ENCODE results near the gene ACTG1. TPM values are rescaled to one million over a fixed set of nuclear protein-coding genes. Genes with fewer than 3 reads are reported as not detected.
A peak's percentile ranks its signal among the peaks of the same experiment; 100 is the strongest.

Gene ACTG1
- total RNA-seq, 4 donors from 2014 or later, result 2,372 to 2,875 (median 2,670) TPM

DNA sequence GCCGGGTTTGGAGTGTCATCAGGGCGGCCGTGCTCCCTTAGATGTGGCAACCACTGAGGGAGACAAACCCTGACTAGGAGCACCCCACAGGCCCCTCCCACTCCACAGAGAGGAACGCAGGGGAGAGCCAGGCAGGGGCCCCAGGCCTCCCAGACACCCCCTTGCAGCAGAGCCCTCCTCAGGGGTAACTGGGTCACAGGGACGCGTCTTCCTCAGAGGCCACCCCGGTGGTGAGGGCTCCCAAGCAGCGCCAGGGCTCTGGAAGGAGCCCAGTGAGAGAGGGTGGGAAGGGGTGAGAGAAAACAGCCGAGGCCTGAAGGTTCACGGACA, 26.9 kb upstream of the ACTG1 start:
- 78 to 79% methylated on average over 4 to 10 of the region's 10 CpGs for WGBS, 2 donors
- Histone ChIP-seq H3K4me3 (no peak overlapping the region), H3K36me3 (peaks cover 2 to 65% (median 11%) of the 10 kb centered on the region in 3 donors), H3K27me3 (peaks cover 0 to 35% of the 10 kb centered on the region in 2 donors), H3K27ac (no peak overlapping the region), H3K4me1 (peaks cover 0 to 21% (median 12%) of the 10 kb centered on the region in 4 donors), H3K9me3 (no peaks in the 10 kb centered on the region)
- TF ChIP-seq, protein P1, sequence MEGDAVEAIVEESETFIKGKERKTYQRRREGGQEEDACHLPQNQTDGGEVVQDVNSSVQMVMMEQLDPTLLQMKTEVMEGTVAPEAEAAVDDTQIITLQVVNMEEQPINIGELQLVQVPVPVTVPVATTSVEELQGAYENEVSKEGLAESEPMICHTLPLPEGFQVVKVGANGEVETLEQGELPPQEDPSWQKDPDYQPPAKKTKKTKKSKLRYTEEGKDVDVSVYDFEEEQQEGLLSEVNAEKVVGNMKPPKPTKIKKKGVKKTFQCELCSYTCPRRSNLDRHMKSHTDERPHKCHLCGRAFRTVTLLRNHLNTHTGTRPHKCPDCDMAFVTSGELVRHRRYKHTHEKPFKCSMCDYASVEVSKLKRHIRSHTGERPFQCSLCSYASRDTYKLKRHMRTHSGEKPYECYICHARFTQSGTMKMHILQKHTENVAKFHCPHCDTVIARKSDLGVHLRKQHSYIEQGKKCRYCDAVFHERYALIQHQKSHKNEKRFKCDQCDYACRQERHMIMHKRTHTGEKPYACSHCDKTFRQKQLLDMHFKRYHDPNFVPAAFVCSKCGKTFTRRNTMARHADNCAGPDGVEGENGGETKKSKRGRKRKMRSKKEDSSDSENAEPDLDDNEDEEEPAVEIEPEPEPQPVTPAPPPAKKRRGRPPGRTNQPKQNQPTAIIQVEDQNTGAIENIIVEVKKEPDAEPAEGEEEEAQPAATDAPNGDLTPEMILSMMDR (IDR thresholded peaks at IDR 0.05), result no peak
- TF ChIP-seq POLR2A (IDR thresholded peaks at IDR 0.05) (no peak), EP300 (IDR thresholded peaks at IDR 0.05) (no peak)
- no peak for DNase-seq (ENCODE audit: low spot score in 2 of 2)

DNA sequence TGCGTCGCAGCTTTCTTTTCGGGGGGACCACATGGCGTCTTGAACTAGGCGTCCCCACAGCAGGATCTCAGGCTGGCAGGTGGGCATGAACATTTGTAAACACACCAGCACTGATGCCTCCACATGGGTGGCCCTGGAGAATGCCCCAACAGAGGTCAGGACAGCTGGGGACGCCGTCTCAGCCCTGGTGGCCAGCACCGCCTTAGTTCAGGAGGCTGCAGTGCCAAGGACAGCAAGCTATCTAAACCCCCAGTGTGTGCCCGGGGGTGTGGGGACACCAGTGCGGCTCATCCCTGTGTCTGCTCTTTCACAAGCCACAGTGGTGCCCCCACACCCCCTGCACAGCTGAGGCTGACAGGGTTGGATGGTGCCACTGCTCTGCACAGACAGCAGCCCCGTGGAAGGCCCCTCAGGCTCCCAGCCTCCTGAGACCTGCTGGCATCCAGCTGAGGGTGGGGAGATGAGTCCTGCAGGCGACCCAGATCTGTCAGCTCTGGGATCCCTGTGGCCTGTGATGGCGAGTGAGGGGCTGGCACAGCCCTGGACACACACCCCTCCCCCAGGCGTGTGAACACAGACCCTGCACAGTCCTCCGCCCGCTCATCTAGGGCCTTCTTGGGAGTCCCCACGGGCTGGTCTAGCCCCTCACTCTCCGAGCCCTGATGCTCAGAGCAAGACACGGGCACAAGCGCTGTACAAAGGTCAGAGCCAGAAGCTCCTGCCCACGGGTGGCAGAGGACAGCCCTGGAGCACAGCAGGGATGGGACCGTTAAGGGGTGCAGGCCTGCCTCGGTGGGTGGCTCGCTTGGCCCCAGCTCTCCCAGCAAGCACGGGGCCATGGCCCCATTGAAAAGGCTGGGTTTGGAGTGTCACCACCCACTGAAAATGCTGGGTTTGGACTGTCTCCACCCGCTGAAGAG, 26.3 kb upstream of the ACTG1 start:
- Histone ChIP-seq H3K4me3 (no peak overlapping the region), H3K36me3 (peaks cover 2 to 59% (median 10%) of the 10 kb centered on the region in 3 donors)

DNA sequence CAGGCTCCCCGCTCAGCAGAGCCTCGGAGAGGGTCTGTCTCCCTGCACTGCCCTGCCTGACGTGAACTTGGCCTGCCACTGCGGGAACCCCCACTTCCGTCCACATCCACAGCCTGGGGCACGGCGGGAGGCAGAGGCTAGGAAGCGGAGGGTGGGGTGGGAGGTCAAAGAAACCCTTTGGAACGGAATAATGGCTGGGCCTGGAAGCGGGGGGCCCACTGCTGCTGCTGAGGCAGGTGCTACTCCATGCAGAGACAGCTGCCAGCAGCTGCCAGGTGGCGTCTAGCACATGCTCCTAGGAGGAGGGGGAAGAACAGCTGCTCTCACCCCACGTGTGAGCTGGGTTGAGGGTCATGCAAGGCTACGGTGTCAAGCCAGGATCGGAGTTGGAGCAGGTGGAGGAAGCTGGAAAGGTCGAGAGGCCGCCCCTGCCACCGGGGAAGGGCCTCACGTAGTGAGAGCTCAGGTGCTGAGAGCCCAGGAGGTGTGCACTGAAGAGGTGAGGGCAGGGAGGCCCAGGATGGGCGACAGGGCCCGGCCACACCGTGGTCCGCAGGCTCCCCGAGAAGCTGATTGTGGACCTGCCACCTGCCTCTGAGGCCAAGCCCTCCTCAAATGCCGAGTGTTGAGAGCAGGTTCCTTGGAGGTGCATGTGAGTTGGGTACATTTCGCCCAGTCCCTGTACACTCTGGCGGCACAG, 25.4 kb upstream of the ACTG1 start:
- H3K9me3 ChIP-seq, result no peaks in the 10 kb centered on the region
- peaks cover 2 to 50% (median 5%) of the 10 kb centered on the region in 3 donors for H3K36me3 ChIP-seq
- H3K27ac ChIP-seq, result no peak overlapping the region
- WGBS, 2 donors, result 53 to 68% methylated on average over 19 to 26 of the region's 26 CpGs
- H3K4me3 ChIP-seq, result no peak overlapping the region
- TF ChIP-seq, protein P1 (IDR thresholded peaks at IDR 0.05), result peak in 1 of 5 experiments; percentile 3
- TF ChIP-seq EP300 (IDR thresholded peaks at IDR 0.05), result no peak
- H3K27me3 ChIP-seq, result peaks cover 0 to 43% of the 10 kb centered on the region in 2 donors
- no peak for DNase-seq (ENCODE audit: low spot score in 2 of 2)
- H3K4me1 ChIP-seq, result peaks cover 0 to 21% (median 12%) of the 10 kb centered on the region in 4 donors

More for the DNA sequence above, 26.3 kb upstream of the ACTG1 start:
- Histone ChIP-seq H3K9me3 (no peaks in the 10 kb centered on the region), H3K27me3 (peaks cover 0 to 42% of the 10 kb centered on the region in 2 donors), H3K27ac (no peak overlapping the region), H3K4me1 (peaks cover 0 to 21% (median 12%) of the 10 kb centered on the region in 4 donors)
- 82 to 83% methylated on average over 13 to 19 of the region's 26 CpGs for WGBS, 2 donors
- no peak for DNase-seq (ENCODE audit: low spot score in 2 of 2)
- no peak for TF ChIP-seq EP300 (IDR thresholded peaks at IDR 0.05)
- TF ChIP-seq, protein P1 (IDR thresholded peaks at IDR 0.05), result no peak
- no peak for TF ChIP-seq POLR2A (IDR thresholded peaks at IDR 0.05)

DNA sequence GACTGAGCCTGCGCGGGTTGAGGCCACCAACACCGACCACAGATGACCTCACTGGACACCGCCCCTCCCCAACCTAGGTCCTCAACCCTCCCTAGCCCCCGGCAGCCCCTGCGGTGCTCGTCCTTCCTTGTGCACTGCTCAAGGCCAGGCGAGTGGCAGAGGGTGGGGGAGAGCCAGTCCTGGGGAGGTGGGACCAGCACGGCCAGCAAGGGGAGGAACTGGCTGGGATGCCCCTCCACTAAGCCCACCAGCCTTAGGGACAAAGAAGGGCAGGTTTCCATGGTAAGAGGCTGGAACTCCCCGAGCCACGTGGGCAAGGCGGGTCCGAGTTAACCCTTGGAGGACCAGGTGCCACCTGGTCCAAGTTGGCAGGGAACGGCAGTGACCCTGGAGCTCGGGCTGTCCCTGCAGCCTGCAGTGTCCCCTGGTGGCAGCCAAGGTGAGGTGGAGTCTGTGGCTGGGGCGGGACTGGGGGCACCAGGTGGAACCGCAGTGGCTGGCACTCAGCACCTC, 24.8 kb upstream of the ACTG1 start:
- H3K27ac ChIP-seq, result no peak overlapping the region
- no peak overlapping the region for H3K4me3 ChIP-seq
- peaks cover 0 to 21% (median 12%) of the 10 kb centered on the region in 4 donors for H3K4me1 ChIP-seq
- no peak for TF ChIP-seq EP300 (IDR thresholded peaks at IDR 0.05)
- no peak for TF ChIP-seq POLR2A (IDR thresholded peaks at IDR 0.05)
- TF ChIP-seq, protein P1 (IDR thresholded peaks at IDR 0.05), result peak in 4 of 5 experiments; percentile 43 to 71 (median 58)
- no peaks in the 10 kb centered on the region for H3K9me3 ChIP-seq
- DNase-seq (ENCODE audit: low spot score in 2 of 2), result no peak
- H3K27me3 ChIP-seq, result peaks cover 0 to 43% of the 10 kb centered on the region in 2 donors
- H3K36me3 ChIP-seq, result peaks cover 2 to 44% (median 5%) of the 10 kb centered on the region in 3 donors
- WGBS, 2 donors, result 11 to 20% methylated on average over 2 to 5 of the region's 17 CpGs
